HG03520 (cell line): ENCODE results near the gene VARS2.
"Not testable (repeated sequence)": the region's sequence is repeated elsewhere in the genome, so short reads cannot be mapped to it uniquely, and the experiment has no call there.

ENCODE experiments used
- ATAC-seq: cut with Tn5 transposase; IDR thresholded peaks from one replicate; pipeline ENCODE4 v1.9.1; 2021; ENCODE audit warnings: mild to moderate bottlenecking, moderate library complexity; ENCODE audit not compliant: unreplicated experiment

Gene VARS2

GRCh38 chr6:30927080-30927479 lies 13.0 kb downstream of the VARS2 start:
- not testable (repeated sequence) for ATAC-seq

GRCh38 chr6:30928677-30929076 lies 14.6 kb downstream of the VARS2 start:
- no peak for ATAC-seq

GRCh38 chr6:30930506-30930905 lies 16.5 kb downstream of the VARS2 start:
- no peak for ATAC-seq

GRCh38 chr6:30931272-30931671 lies 17.2 kb downstream of the VARS2 start:
- no peak for ATAC-seq

GRCh38 chr6:30931969-30932645 lies 18.1 kb downstream of the VARS2 start, which contains the start of gene SFTA2:
Gene SFTA2 (minus strand): TSS chr6:30932170. CDS start chr6:30932096, 74 bp downstream.
- ATAC-seq: no peak

GRCh38 chr6:30932665-30933365 lies 18.8 kb downstream of the VARS2 start:
- ATAC-seq: no peak

- ATAC-seq: no peak
Measured at GRCh38 chr6:30935018-30935417, 21.0 kb downstream of the VARS2 start.

GRCh38 chr6:30937265-30937664 lies 23.2 kb downstream of the VARS2 start:
- ATAC-seq: no peak

- no peak for ATAC-seq
Measured at GRCh38 chr6:30938730-30939129, 24.7 kb downstream of the VARS2 start.

GRCh38 chr6:30939473-30939872 lies 25.4 kb downstream of the VARS2 start:
- ATAC-seq: no peak

GRCh38 chr6:30940361-30940986 lies 26.4 kb downstream of the VARS2 start, which contains the start of gene MUCL3:
Gene MUCL3 (plus strand): TSS chr6:30940973. CDS start chr6:30941000, 27 bp downstream.
- no peak for ATAC-seq

- no peak for ATAC-seq
Measured at GRCh38 chr6:30942338-30943060, 28.5 kb downstream of the VARS2 start.

GRCh38 chr6:30944051-30944450 lies 30.0 kb downstream of the VARS2 start:
- no peak for ATAC-seq

- no peak for ATAC-seq
Measured at GRCh38 chr6:30945281-30945680, 31.2 kb downstream of the VARS2 start.

GRCh38 chr6:30947231-30947630 lies 33.2 kb downstream of the VARS2 start:
- no peak for ATAC-seq

- no peak for ATAC-seq
Measured at GRCh38 chr6:30948811-30949210, 34.8 kb downstream of the VARS2 start.

GRCh38 chr6:30951907-30952469 lies 38.0 kb downstream of the VARS2 start:
- no peak for ATAC-seq

GRCh38 chr6:30954631-30955366 lies 40.8 kb downstream of the VARS2 start:
- ATAC-seq: no peak

- no peak for ATAC-seq
Measured at GRCh38 chr6:30955367-30956042, 41.5 kb downstream of the VARS2 start.

GRCh38 chr6:30957716-30958115 lies 43.7 kb downstream of the VARS2 start:
- ATAC-seq: no peak
